Fibroblast of lung (primary cell): ENCODE results near the gene TNRC6C. TPM values are rescaled to one million over a fixed set of nuclear protein-coding genes. Genes with fewer than 3 reads are reported as not detected.
A peak's percentile ranks its signal among the peaks of the same experiment; 100 is the strongest.

Experiments used
- DNase-seq, 2 donors: peaks; one replicate each; pipeline versions ENCODE4 v3.0.0 to v3.0.0-alpha.2; 2010; ENCODE audit warnings: low read depth in 2 of 2
- H2AFZ ChIP-seq: 2 replicates; pipeline ENCODE4 v1.5.1; 2012; ENCODE audit warnings: low read length, control low read depth, inconsistent platforms
- H3K27ac ChIP-seq: 2 replicates; pipeline ENCODE4 v1.5.1; 2011; ENCODE audit warnings: low read length, control low read depth; ENCODE audit not compliant: insufficient read depth
- H3K27me3 ChIP-seq: 2 replicates; pipeline ENCODE4 v1.5.1; 2011; ENCODE audit warnings: mild to moderate bottlenecking, low read length; ENCODE audit not compliant: control insufficient read depth, insufficient read depth
- H3K36me3 ChIP-seq: 2 replicates; pipeline ENCODE4 v1.5.1; 2011; ENCODE audit warnings: low read length; ENCODE audit not compliant: control insufficient read depth, insufficient read depth
- H3K4me1 ChIP-seq: 2 replicates; pipeline ENCODE4 v1.5.1; 2011; ENCODE audit warnings: low read length; ENCODE audit not compliant: control insufficient read depth, insufficient read depth; ENCODE audit errors: extremely low read depth
- H3K4me2 ChIP-seq: 2 replicates; pipeline ENCODE4 v1.5.1; 2011; ENCODE audit warnings: low read length, control low read depth; ENCODE audit not compliant: insufficient read depth; ENCODE audit errors: extremely low read depth
- H3K4me3 ChIP-seq, 4 experiments: fragments of 200-600 bp in 1 of 4; sonication (generic) in 1 of 4; replicated peaks in 1 of 4; 2 replicates each; pipeline ENCODE4 v1.5.1; 2011 to 2016; ENCODE audit warnings: low read length in 4 of 4, low read depth in 3 of 4, mild to moderate bottlenecking in 3 of 4, control low read depth in 2 of 4, inconsistent platforms in 1 of 4, mixed read lengths in 1 of 4; ENCODE audit not compliant: insufficient read depth in 1 of 4; ENCODE audit errors: control extremely low read depth in 1 of 4
- H3K79me2 ChIP-seq: 2 replicates; pipeline ENCODE4 v1.5.1; 2012; ENCODE audit warnings: mild to moderate bottlenecking, low read length, inconsistent platforms; ENCODE audit not compliant: control insufficient read depth, insufficient read depth
- H3K9ac ChIP-seq: 2 replicates; pipeline ENCODE4 v1.5.1; 2011; ENCODE audit warnings: mild to moderate bottlenecking, low read length, control low read depth; ENCODE audit not compliant: insufficient read depth
- H3K9me3 ChIP-seq: 2 replicates; pipeline ENCODE4 v1.5.1; 2012; ENCODE audit warnings: low read depth, low read length; ENCODE audit not compliant: control insufficient read depth, insufficient read depth
- H4K20me1 ChIP-seq: 2 replicates; pipeline ENCODE4 v1.5.1; 2011; ENCODE audit warnings: low read length; ENCODE audit not compliant: control insufficient read depth, insufficient read depth; ENCODE audit errors: extremely low read depth
- EZH2 ChIP-seq: IDR thresholded peaks from 2 replicates; pipeline ENCODE4 v1.5.1; 2012; ENCODE audit warnings: low read length, control low read depth, mild to moderate bottlenecking; ENCODE audit errors: missing control alignments
- polyA plus RNA-seq, 2 donors: library from polyadenylated mRNA; depleted of rRNA in 1 of 2; stranded (reverse) in 1 of 2; unstranded in 1 of 2; fragments of >200 nt; gene quantifications; 2 replicates each; pipeline ENCODE4 v1.2.1, GENCODE V29; 2011 to 2012; ENCODE audit warnings: missing spikeins in 1 of 2
- total RNA-seq: library from RNA; depleted of rRNA; stranded (reverse); fragments of >200 nt; gene quantifications from 2 replicates; pipeline ENCODE4 v1.2.1, GENCODE V29; 2014
- TF ChIP-seq, protein P1 (sequence below), 2 donors: IDR thresholded peaks in 1 of 2; conservative IDR thresholded peaks in 1 of 2; 1 replicate in 1 of 2; 2 replicates in 1 of 2; pipeline ENCODE4 v1.5.1; 2011 to 2012; ENCODE audit warnings: low read length in 2 of 2, control low read depth in 1 of 2, inconsistent platforms in 1 of 2, low read depth in 1 of 2, mild to moderate bottlenecking in 1 of 2

Gene TNRC6C
- total and polyA plus RNA-seq, 2 donors (not counting 1 experiment from before 2014, with no cell fraction given): 2.1 to 4.6 TPM

- peak in 1 of 2 donors; percentile 82 for DNase-seq
- H3K4me1 ChIP-seq: peaks cover 24% of the 10 kb centered on the region
- no peaks in the 10 kb centered on the region for H3K36me3 ChIP-seq
- H3K4me3 ChIP-seq: no peak overlapping the region
- no peak overlapping the region for H3K9ac ChIP-seq
- no peak overlapping the region for H3K27ac ChIP-seq
- TF ChIP-seq, protein P1, sequence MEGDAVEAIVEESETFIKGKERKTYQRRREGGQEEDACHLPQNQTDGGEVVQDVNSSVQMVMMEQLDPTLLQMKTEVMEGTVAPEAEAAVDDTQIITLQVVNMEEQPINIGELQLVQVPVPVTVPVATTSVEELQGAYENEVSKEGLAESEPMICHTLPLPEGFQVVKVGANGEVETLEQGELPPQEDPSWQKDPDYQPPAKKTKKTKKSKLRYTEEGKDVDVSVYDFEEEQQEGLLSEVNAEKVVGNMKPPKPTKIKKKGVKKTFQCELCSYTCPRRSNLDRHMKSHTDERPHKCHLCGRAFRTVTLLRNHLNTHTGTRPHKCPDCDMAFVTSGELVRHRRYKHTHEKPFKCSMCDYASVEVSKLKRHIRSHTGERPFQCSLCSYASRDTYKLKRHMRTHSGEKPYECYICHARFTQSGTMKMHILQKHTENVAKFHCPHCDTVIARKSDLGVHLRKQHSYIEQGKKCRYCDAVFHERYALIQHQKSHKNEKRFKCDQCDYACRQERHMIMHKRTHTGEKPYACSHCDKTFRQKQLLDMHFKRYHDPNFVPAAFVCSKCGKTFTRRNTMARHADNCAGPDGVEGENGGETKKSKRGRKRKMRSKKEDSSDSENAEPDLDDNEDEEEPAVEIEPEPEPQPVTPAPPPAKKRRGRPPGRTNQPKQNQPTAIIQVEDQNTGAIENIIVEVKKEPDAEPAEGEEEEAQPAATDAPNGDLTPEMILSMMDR (conservative IDR thresholded peaks at IDR 0.05 in 1 of 2, IDR thresholded peaks at IDR 0.05 in 1 of 2; ENCODE audit: low read depth in 1 of 2, low read length in 2 of 2): no peak
- TF ChIP-seq EZH2: no peak
- no peaks in the 10 kb centered on the region for H4K20me1 ChIP-seq
- no peaks in the 10 kb centered on the region for H3K27me3 ChIP-seq
- H3K79me2 ChIP-seq: no peaks in the 10 kb centered on the region
- H2AFZ ChIP-seq: no peak overlapping the region
- H3K4me2 ChIP-seq: no peak overlapping the region
- H3K9me3 ChIP-seq: no peaks in the 10 kb centered on the region
These were observed 186.5 kb downstream of the TNRC6C start for GRCh38 chr17:78144736-78145641.

- DNase-seq: no peak
- no peaks in the 10 kb centered on the region for H4K20me1 ChIP-seq
These were observed 188.0 kb downstream of the TNRC6C start for GRCh38 chr17:78146471-78146869.

GRCh38 chr17:78146881-78147280 lies 188.4 kb downstream of the TNRC6C start:
- Histone ChIP-seq H3K9me3 (no peaks in the 10 kb centered on the region), H3K4me1 (peaks cover 21% of the 10 kb centered on the region), H3K27me3 (no peaks in the 10 kb centered on the region), H3K4me3 (no peak overlapping the region), H3K79me2 (no peaks in the 10 kb centered on the region), H3K27ac (no peak overlapping the region), H3K9ac (no peak overlapping the region), H2AFZ (no peak overlapping the region), H3K36me3 (no peaks in the 10 kb centered on the region), H4K20me1 (no peaks in the 10 kb centered on the region), H3K4me2 (no peak overlapping the region)
- no peak for TF ChIP-seq EZH2
- TF ChIP-seq, protein P1 (conservative IDR thresholded peaks at IDR 0.05 in 1 of 2, IDR thresholded peaks at IDR 0.05 in 1 of 2; ENCODE audit: low read depth in 1 of 2, low read length in 2 of 2): no peak
- DNase-seq: no peak

More at GRCh38 chr17:78146471-78146869, 188.0 kb downstream of the TNRC6C start:
- no peak overlapping the region for H3K27ac ChIP-seq
- H3K9ac ChIP-seq: no peak overlapping the region
- no peak overlapping the region for H2AFZ ChIP-seq
- no peaks in the 10 kb centered on the region for H3K79me2 ChIP-seq
- H3K9me3 ChIP-seq: no peaks in the 10 kb centered on the region
- H3K27me3 ChIP-seq: no peaks in the 10 kb centered on the region
- TF ChIP-seq EZH2: no peak
- TF ChIP-seq, protein P1 (conservative IDR thresholded peaks at IDR 0.05 in 1 of 2, IDR thresholded peaks at IDR 0.05 in 1 of 2; ENCODE audit: low read depth in 1 of 2, low read length in 2 of 2): no peak
- peaks cover 24% of the 10 kb centered on the region for H3K4me1 ChIP-seq
- no peak overlapping the region for H3K4me3 ChIP-seq
- H3K36me3 ChIP-seq: no peaks in the 10 kb centered on the region
- no peak overlapping the region for H3K4me2 ChIP-seq
